Activated CD8-positive, alpha-beta memory T cell treated with anti-CD3 and anti-CD28 coated beads for 48 hours (primary cell): Measurements from ENCODE around the gene ABLIM1.

ENCODE experiments used
- DNase-seq, 3 experiments: peaks; one replicate each; pipeline ENCODE4 v3.0.0-alpha.2; 2020; ENCODE audit warnings: low read depth in 2 of 3, low spot score in 2 of 3

The ABLIM1 gene

GRCh38 chr10:114396464-114396863, 261.6 kb downstream of the ABLIM1 start:
- no peak for DNase-seq

- no peak for DNase-seq
These were observed 262.6 kb downstream of the ABLIM1 start for GRCh38 chr10:114395366-114396022.

GRCh38 chr10:114394531-114394930, 263.5 kb downstream of the ABLIM1 start:
- no peak for DNase-seq

GRCh38 chr10:114393886-114394285, 264.2 kb downstream of the ABLIM1 start:
- no peak for DNase-seq

GRCh38 chr10:114393482-114393881, 264.6 kb downstream of the ABLIM1 start:
- no peak for DNase-seq

- no peak for DNase-seq
These were observed 265.8 kb downstream of the ABLIM1 start for GRCh38 chr10:114392112-114392835.

- DNase-seq: no peak
These were observed 266.5 kb downstream of the ABLIM1 start for GRCh38 chr10:114391599-114391998.

- no peak for DNase-seq
These were observed 268.6 kb downstream of the ABLIM1 start for GRCh38 chr10:114389426-114389825.

GRCh38 chr10:114388275-114388674, 269.8 kb downstream of the ABLIM1 start:
- peak in 1 of 3 experiments; percentile 23 for DNase-seq

- DNase-seq: no peak
These were observed 270.3 kb downstream of the ABLIM1 start for GRCh38 chr10:114387784-114388183.

- DNase-seq: no peak
These were observed 271.6 kb downstream of the ABLIM1 start for GRCh38 chr10:114386452-114386851.

- no peak for DNase-seq
These were observed 272.5 kb downstream of the ABLIM1 start for GRCh38 chr10:114385557-114385956.

- DNase-seq: no peak
These were observed 273.5 kb downstream of the ABLIM1 start for GRCh38 chr10:114384601-114385000.

GRCh38 chr10:114384181-114384580, 273.9 kb downstream of the ABLIM1 start:
- no peak for DNase-seq
